H54 (cell line): ENCODE data around the gene NOL3.
A peak's percentile ranks its signal among the peaks of the same experiment; 100 is the strongest.

Experiments
- DNase-seq: peaks from one replicate; pipeline ENCODE4 v3.0.0; 2011; ENCODE audit warnings: low spot score, mixed read lengths; ENCODE audit not compliant: insufficient read length
- FAIRE-seq: peaks from 3 replicates; lab custom pipeline; 2011; peaks lifted over from hg19 to GRCh38; lab: Jason Lieb, UNC
- POLR2A ChIP-seq: IDR thresholded peaks from 2 replicates; pipeline ENCODE4 v1.6.1; 2011; ENCODE audit warnings: low read depth, mild to moderate bottlenecking, low read length

Gene NOL3

GRCh38 chr16:67158637-67159600, 11.4 kb upstream of the NOL3 start:
- DNase-seq = no peak
- no peak for FAIRE-seq
- TF ChIP-seq POLR2A = no peak

- DNase-seq = no peak
- FAIRE-seq = no peak
Observed at GRCh38 chr16:67161595-67162058, 8.7 kb upstream of the NOL3 start.

GRCh38 chr16:67162506-67163163, 7.7 kb upstream of the NOL3 start:
- TF ChIP-seq POLR2A = no peak
- no peak for FAIRE-seq

More at GRCh38 chr16:67161595-67162058, 8.7 kb upstream of the NOL3 start:
- TF ChIP-seq POLR2A = no peak

GRCh38 chr16:67163164-67163998, 7.0 kb upstream of the NOL3 start:
- TF ChIP-seq POLR2A = no peak
- FAIRE-seq = no peak
- DNase-seq = no peak

More at GRCh38 chr16:67162506-67163163, 7.7 kb upstream of the NOL3 start:
- peak; percentile 72 for DNase-seq

- no peak for FAIRE-seq
- no peak for TF ChIP-seq POLR2A
- no peak for DNase-seq
Observed at GRCh38 chr16:67163999-67164558, 6.3 kb upstream of the NOL3 start.

- no peak for TF ChIP-seq POLR2A
- no peak for FAIRE-seq
Observed at GRCh38 chr16:67164599-67165061, 5.7 kb upstream of the NOL3 start, which contains the start of gene HSF4. Gene HSF4 (plus strand): TSS chr16:67164745. CDS start chr16:67164812, 67 bp downstream.

GRCh38 chr16:67165121-67166078, 4.9 kb upstream of the NOL3 start:
- no peak for DNase-seq
- FAIRE-seq = no peak
- TF ChIP-seq POLR2A = no peak

More at GRCh38 chr16:67164599-67165061, 5.7 kb upstream of the NOL3 start, which contains the start of gene HSF4:
- no peak for DNase-seq

- FAIRE-seq (no peak), DNase-seq (no peak)
- TF ChIP-seq POLR2A = no peak
Observed at GRCh38 chr16:67166110-67166547, 4.2 kb upstream of the NOL3 start.

GRCh38 chr16:67166598-67167168, 3.7 kb upstream of the NOL3 start:
- no peak for FAIRE-seq
- no peak for DNase-seq
- no peak for TF ChIP-seq POLR2A

- DNase-seq = no peak
- TF ChIP-seq POLR2A = no peak
- FAIRE-seq = no peak
Observed at GRCh38 chr16:67167588-67167987, 2.8 kb upstream of the NOL3 start.

GRCh38 chr16:67169011-67169451, 1.3 kb upstream of the NOL3 start:
- DNase-seq (no peak), FAIRE-seq (no peak)
- no peak for TF ChIP-seq POLR2A
